Heart left ventricle (tissue), 13 donors: Measurements from ENCODE around the gene FBXL7.

ENCODE experiments used
- POLR2A ChIP-seq, 2 donors: fragments of 450-650 bp; IDR thresholded peaks; one replicate each; pipeline ENCODE4 v1.6.1; 2017; ENCODE audit warnings: antibody characterized with exemption in 2 of 2, mild to moderate bottlenecking in 2 of 2, moderate library complexity in 2 of 2
- TF ChIP-seq, protein P1 (sequence below), 12 donors: fragments of 200-600 bp; sonication (generic) in 4 of 12; IDR thresholded peaks; one replicate each; pipeline versions ENCODE4 v1.5.0 to v1.8.0; 2018 to 2022; ENCODE audit warnings: antibody characterized with exemption in 12 of 12, mild to moderate bottlenecking in 5 of 12
- donor health status: ischemic (EF 13 %, LVEDD 7.1; RV severe dilation, severe dysfunction).
- donor health status: DM: no; HTN: yes; CAD: no.
- donor health status: DM: no; HTN: no; CAD: no.
- donor health status: ischemic (EF 25% LVEDD 6.9; RV normal size, moderate dysfunction).
- donor health status: ischemic (EF 25% LVEDD 5.7; RV mildly dilated, moderate dysfunction).
- donor health status: ischemic (EF 35%, LVEDD 5.7; RV mildly dilated, moderate dysfunction).
- donor health status: nonischemic (EF 11% LVEDD 7.7; RV severe dilation, severe dysfunction).
- donor health status: DM: yes; HTN: yes; CAD: no.
- donor health status: PGD.
- donor health status: ischemic (EF 29% LVEDD 5.4; RV normal size, mild dysfunction).
- donor health status: nonischemic (EF 23%, LVEDD 6.1; RV moderate dilation, normal function).

- TF ChIP-seq, protein P1, sequence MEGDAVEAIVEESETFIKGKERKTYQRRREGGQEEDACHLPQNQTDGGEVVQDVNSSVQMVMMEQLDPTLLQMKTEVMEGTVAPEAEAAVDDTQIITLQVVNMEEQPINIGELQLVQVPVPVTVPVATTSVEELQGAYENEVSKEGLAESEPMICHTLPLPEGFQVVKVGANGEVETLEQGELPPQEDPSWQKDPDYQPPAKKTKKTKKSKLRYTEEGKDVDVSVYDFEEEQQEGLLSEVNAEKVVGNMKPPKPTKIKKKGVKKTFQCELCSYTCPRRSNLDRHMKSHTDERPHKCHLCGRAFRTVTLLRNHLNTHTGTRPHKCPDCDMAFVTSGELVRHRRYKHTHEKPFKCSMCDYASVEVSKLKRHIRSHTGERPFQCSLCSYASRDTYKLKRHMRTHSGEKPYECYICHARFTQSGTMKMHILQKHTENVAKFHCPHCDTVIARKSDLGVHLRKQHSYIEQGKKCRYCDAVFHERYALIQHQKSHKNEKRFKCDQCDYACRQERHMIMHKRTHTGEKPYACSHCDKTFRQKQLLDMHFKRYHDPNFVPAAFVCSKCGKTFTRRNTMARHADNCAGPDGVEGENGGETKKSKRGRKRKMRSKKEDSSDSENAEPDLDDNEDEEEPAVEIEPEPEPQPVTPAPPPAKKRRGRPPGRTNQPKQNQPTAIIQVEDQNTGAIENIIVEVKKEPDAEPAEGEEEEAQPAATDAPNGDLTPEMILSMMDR (IDR thresholded peaks at IDR 0.05): no peak
- no peak for TF ChIP-seq POLR2A (IDR thresholded peaks at IDR 0.05)
Observed at GRCh38 chr5:15528476-15528875, 28.5 kb downstream of the FBXL7 start.
